ENCODE results near the gene MAD1L1.

GRCh38 chr7:2081526-2082135 lies 151.1 kb downstream of the MAD1L1 start:
- no peak for TF ChIP-seq REST (tag by site-specific recombination; IDR thresholded peaks at IDR 0.05)
- TF ChIP-seq ATF2 (tag by site-specific recombination; IDR thresholded peaks at IDR 0.05; ENCODE audit: low read depth): no peak
- no peak for TF ChIP-seq ZNF239 (tag by site-specific recombination; IDR thresholded peaks at IDR 0.05)
- TF ChIP-seq CTCF (tag by site-specific recombination; IDR thresholded peaks at IDR 0.05): no peak
- no peak for TF ChIP-seq ZNF768 (tag by site-specific recombination; IDR thresholded peaks at IDR 0.05)
- TF ChIP-seq ZNF600 (tag by site-specific recombination; IDR thresholded peaks at IDR 0.05): no peak
- TF ChIP-seq ZNF677 (tag by site-specific recombination; IDR thresholded peaks at IDR 0.05): no peak
- no peak for TF ChIP-seq PRDM10 (tag by site-specific recombination; IDR thresholded peaks at IDR 0.05)
- TF ChIP-seq ZNF776 (tag by site-specific recombination; IDR thresholded peaks at IDR 0.05; ENCODE audit: borderline replicate concordance): no peak
- no peak for TF ChIP-seq PRDM4 (tag by site-specific recombination; IDR thresholded peaks at IDR 0.05)

All from HEK293 (cell line).